Parathyroid adenoma (tissue), 2 donors: ENCODE results near the gene FBXW8.

Experiments used
- H2AFZ ChIP-seq: fragments of 300-600 bp; sonication (generic); one replicate; pipeline ENCODE4 v1.7.0; 2017; ENCODE audit warnings: antibody characterized with exemption, mild to moderate bottlenecking
- H3K27ac ChIP-seq: fragments of 300-600 bp; sonication (generic); one replicate; pipeline ENCODE4 v1.7.0; 2017
- H3K27me3 ChIP-seq: fragments of 300-600 bp; sonication (generic); one replicate; pipeline ENCODE4 v1.7.0; 2017; ENCODE audit warnings: low read length; ENCODE audit not compliant: control insufficient read depth, insufficient read depth
- H3K36me3 ChIP-seq: fragments of 300-600 bp; sonication (generic); one replicate; pipeline ENCODE4 v1.7.0; 2017; ENCODE audit warnings: low read length; ENCODE audit not compliant: control insufficient read depth, insufficient read depth
- H3K4me1 ChIP-seq: fragments of 300-600 bp; sonication (generic); one replicate; pipeline ENCODE4 v1.7.0; 2017; ENCODE audit warnings: control low read depth
- H3K4me2 ChIP-seq: fragments of 300-600 bp; sonication (generic); one replicate; pipeline ENCODE4 v1.7.0; 2017; ENCODE audit warnings: low read length
- H3K4me3 ChIP-seq: fragments of 300-600 bp; sonication (generic); one replicate; pipeline ENCODE4 v1.7.0; 2017; ENCODE audit warnings: low read depth, low read length
- H3K79me2 ChIP-seq: fragments of 300-600 bp; sonication (generic); one replicate; pipeline ENCODE4 v1.7.0; 2017; ENCODE audit warnings: control low read depth
- H3K9ac ChIP-seq: fragments of 300-600 bp; sonication (generic); one replicate; pipeline ENCODE4 v1.7.0; 2017; ENCODE audit warnings: mild to moderate bottlenecking
- H3K9me3 ChIP-seq: fragments of 300-600 bp; sonication (generic); one replicate; pipeline ENCODE4 v1.7.0; 2017; ENCODE audit warnings: low read length; ENCODE audit not compliant: control insufficient read depth
- CTCF ChIP-seq: fragments of 300-600 bp; sonication (generic); IDR thresholded peaks from one replicate; pipeline ENCODE4 v1.7.0; 2017; ENCODE audit warnings: antibody characterized with exemption, mild to moderate bottlenecking
- donor health status: primary hyperparathyroidism.

FBXW8 gene

GRCh38 chr12:116924558-116925453 lies 14.1 kb downstream of the FBXW8 start:
- Histone ChIP-seq H3K79me2 (peaks cover 15% of the 10 kb centered on the region), H3K36me3 (no peaks in the 10 kb centered on the region), H3K27ac (no peak overlapping the region), H2AFZ (no peak overlapping the region), H3K27me3 (no peaks in the 10 kb centered on the region), H3K4me1 (peaks cover 2% of the 10 kb centered on the region), H3K4me3 (no peak overlapping the region), H3K9ac (no peak overlapping the region), H3K9me3 (no peaks in the 10 kb centered on the region), H3K4me2 (no peak overlapping the region)
- no peak for TF ChIP-seq CTCF

GRCh38 chr12:116926283-116927243 lies 15.8 kb downstream of the FBXW8 start:
- H3K27ac ChIP-seq = no peak overlapping the region
- no peak overlapping the region for H3K9ac ChIP-seq
- H3K27me3 ChIP-seq = no peaks in the 10 kb centered on the region
- H3K79me2 ChIP-seq = peaks cover 16% of the 10 kb centered on the region
- no peaks in the 10 kb centered on the region for H3K36me3 ChIP-seq
- H3K4me3 ChIP-seq = no peak overlapping the region
- H2AFZ ChIP-seq = no peak overlapping the region
- H3K4me1 ChIP-seq = peaks cover 2% of the 10 kb centered on the region
- no peak for TF ChIP-seq CTCF
- no peak overlapping the region for H3K4me2 ChIP-seq
- no peaks in the 10 kb centered on the region for H3K9me3 ChIP-seq

DNA sequence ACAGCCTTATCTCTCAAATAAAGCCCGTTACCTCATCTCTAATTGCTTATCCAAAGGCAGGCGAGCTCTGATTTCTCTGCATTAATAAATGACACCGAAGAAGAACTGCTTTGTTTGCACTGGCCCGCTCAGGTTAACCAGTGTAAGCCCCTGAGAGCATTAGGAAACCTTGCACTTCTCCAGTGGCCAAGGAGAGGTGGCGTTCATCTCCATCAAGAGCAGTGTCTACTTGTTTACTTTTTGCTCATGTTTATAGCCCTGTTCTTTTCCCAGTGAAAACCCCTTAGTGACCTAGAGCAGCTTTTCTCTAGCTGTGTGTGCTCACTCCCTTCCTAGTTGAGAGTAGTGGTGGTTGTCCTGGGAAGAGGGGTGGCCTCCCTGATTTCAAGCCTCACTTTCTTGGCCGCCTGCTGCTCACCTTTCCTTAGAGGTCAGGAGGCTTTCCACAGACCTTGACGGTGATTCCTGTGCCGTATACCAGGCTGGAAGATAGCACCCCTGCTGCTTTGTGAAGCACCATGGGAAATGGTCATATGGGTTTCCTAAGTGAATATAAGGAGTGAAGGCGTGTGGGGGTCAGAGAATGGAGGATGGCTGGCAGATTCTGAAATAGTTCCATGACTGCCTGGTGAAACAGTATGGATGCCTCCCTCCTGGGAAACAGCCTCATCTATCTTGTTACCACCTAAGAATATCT lies 16.6 kb downstream of the FBXW8 start:
- no peak overlapping the region for H3K27ac ChIP-seq
- no peak for TF ChIP-seq CTCF
- no peak overlapping the region for H3K4me3 ChIP-seq

GRCh38 chr12:116928504-116928903 lies 17.8 kb downstream of the FBXW8 start:
- H3K9ac ChIP-seq = no peak overlapping the region
- no peak for TF ChIP-seq CTCF
- H2AFZ ChIP-seq = no peak overlapping the region
- H3K27me3 ChIP-seq = no peaks in the 10 kb centered on the region
- no peak overlapping the region for H3K4me3 ChIP-seq
- H3K79me2 ChIP-seq = peaks cover 16% of the 10 kb centered on the region
- no peak overlapping the region for H3K27ac ChIP-seq
- H3K9me3 ChIP-seq = no peaks in the 10 kb centered on the region
- H3K36me3 ChIP-seq = no peaks in the 10 kb centered on the region
- H3K4me2 ChIP-seq = no peak overlapping the region
- peaks cover 5% of the 10 kb centered on the region for H3K4me1 ChIP-seq

More for the DNA sequence above, 16.6 kb downstream of the FBXW8 start:
- Histone ChIP-seq H3K9me3 (no peaks in the 10 kb centered on the region), H2AFZ (no peak overlapping the region), H3K27me3 (no peaks in the 10 kb centered on the region), H3K36me3 (no peaks in the 10 kb centered on the region), H3K9ac (no peak overlapping the region), H3K4me1 (peaks cover 2% of the 10 kb centered on the region), H3K4me2 (no peak overlapping the region), H3K79me2 (peaks cover 20% of the 10 kb centered on the region)
